OCI-LY1 (cell line): Measurements from ENCODE around the gene DIPK1C.

Experiments used
- H2AFZ ChIP-seq: fragments of 200-600 bp; sonication (generic), shearing (Covaris generic); 2 replicates; pipeline ENCODE4 v1.6.0; 2014; ENCODE audit warnings: antibody characterized with exemption, mild to moderate bottlenecking, low read length
- H3F3A ChIP-seq: fragments of 200-600 bp; sonication (generic), shearing (Covaris generic); 2 replicates; pipeline ENCODE4 v1.6.0; 2014; ENCODE audit warnings: mild to moderate bottlenecking, antibody characterized with exemption, low read length, moderate library complexity; ENCODE audit not compliant: insufficient read depth
- H3K27ac ChIP-seq: fragments of 200-600 bp; sonication (generic); 2 replicates; pipeline ENCODE4 v1.5.1; 2014; ENCODE audit warnings: low read length, mixed run types, mild to moderate bottlenecking, low read depth; ENCODE audit not compliant: poor library complexity, severe bottlenecking
- H3K27me3 ChIP-seq: fragments of 200-600 bp; sonication (generic); 2 replicates; pipeline ENCODE4 v1.6.0; 2014; ENCODE audit warnings: antibody characterized with exemption, mild to moderate bottlenecking, low read length, moderate library complexity; ENCODE audit not compliant: insufficient read depth
- H3K36me3 ChIP-seq: fragments of 200-600 bp; sonication (generic); 2 replicates; pipeline ENCODE4 v1.6.1; 2014; ENCODE audit warnings: mild to moderate bottlenecking, antibody characterized with exemption, low read length, moderate library complexity, mixed read lengths; ENCODE audit not compliant: insufficient read depth
- H3K4me1 ChIP-seq: fragments of 200-600 bp; sonication (generic); 2 replicates; pipeline ENCODE4 v1.5.1; 2014; ENCODE audit warnings: mild to moderate bottlenecking, low read length, moderate library complexity; ENCODE audit not compliant: insufficient read depth, severe bottlenecking
- H3K4me2 ChIP-seq: fragments of 200-600 bp; sonication (generic), shearing (Covaris generic); 2 replicates; pipeline ENCODE4 v1.6.1; 2014; ENCODE audit warnings: low read length
- H3K4me3 ChIP-seq: fragments of 200-600 bp; sonication (generic); 2 replicates; pipeline ENCODE4 v1.5.1; 2014; ENCODE audit warnings: low read length, low read depth, mild to moderate bottlenecking, mixed read lengths; ENCODE audit not compliant: poor library complexity, severe bottlenecking
- H3K79me2 ChIP-seq: fragments of 200-600 bp; shearing (Covaris generic); 2 replicates; pipeline ENCODE4 v1.6.1; 2016; ENCODE audit warnings: mixed run types, low read length, mixed read lengths; ENCODE audit not compliant: insufficient read depth
- H3K9ac ChIP-seq: fragments of 200-600 bp; sonication (generic), shearing (Covaris generic); 2 replicates; pipeline ENCODE4 v1.6.1; 2014; ENCODE audit warnings: mild to moderate bottlenecking, low read length, mixed read lengths
- H3K9me2 ChIP-seq: fragments of 200-600 bp; sonication (generic), shearing (Covaris generic); 2 replicates; pipeline ENCODE4 v1.6.1; 2014; ENCODE audit warnings: low read depth, mild to moderate bottlenecking, low read length, mixed read lengths
- H3K9me3 ChIP-seq: fragments of 200-600 bp; shearing (Covaris generic); 2 replicates; pipeline ENCODE4 v1.6.1; 2014; ENCODE audit warnings: low read length, mixed read lengths
- H4K20me1 ChIP-seq: fragments of 200-600 bp; sonication (generic), shearing (Covaris generic); 2 replicates; pipeline ENCODE4 v1.6.0; 2016; ENCODE audit warnings: mild to moderate bottlenecking, low read length; ENCODE audit not compliant: insufficient read depth
- CTCF ChIP-seq: fragments of 200-600 bp; sonication (generic), shearing (Covaris generic); IDR thresholded peaks from 2 replicates; pipeline ENCODE4 v1.5.1; 2017; ENCODE audit warnings: mild to moderate bottlenecking, antibody characterized with exemption, low read length, moderate library complexity, mixed read lengths
- EZH2 ChIP-seq: fragments of 200-600 bp; sonication (generic), shearing (Covaris generic); IDR thresholded peaks from 2 replicates; pipeline ENCODE4 v1.8.0; 2017; ENCODE audit warnings: borderline replicate concordance, mixed run types, mild to moderate bottlenecking, antibody characterized with exemption, low read length, moderate library complexity, mixed read lengths

The DIPK1C gene

GRCh38 chr18:74480149-74480651, 23.1 kb upstream of the DIPK1C start:
- H3K27ac ChIP-seq: no peak overlapping the region
- no peaks in the 10 kb centered on the region for H3F3A ChIP-seq
- no peaks in the 10 kb centered on the region for H3K36me3 ChIP-seq
- no peaks in the 10 kb centered on the region for H3K9me3 ChIP-seq
- H3K9me2 ChIP-seq: no peaks in the 10 kb centered on the region
- no peak overlapping the region for H2AFZ ChIP-seq
- no peak overlapping the region for H3K4me3 ChIP-seq
- H4K20me1 ChIP-seq: no peaks in the 10 kb centered on the region
- H3K4me2 ChIP-seq: no peak overlapping the region
- H3K27me3 ChIP-seq: no peaks in the 10 kb centered on the region
- H3K4me1 ChIP-seq: no peaks in the 10 kb centered on the region
- H3K9ac ChIP-seq: no peak overlapping the region
- no peak for TF ChIP-seq EZH2
- no peak for TF ChIP-seq CTCF
- no peaks in the 10 kb centered on the region for H3K79me2 ChIP-seq

- H3K4me1 ChIP-seq: no peaks in the 10 kb centered on the region
- no peaks in the 10 kb centered on the region for H3K9me2 ChIP-seq
- no peaks in the 10 kb centered on the region for H3K79me2 ChIP-seq
- H3K4me3 ChIP-seq: no peak overlapping the region
- no peak overlapping the region for H2AFZ ChIP-seq
- H4K20me1 ChIP-seq: no peaks in the 10 kb centered on the region
- no peaks in the 10 kb centered on the region for H3K27me3 ChIP-seq
- no peaks in the 10 kb centered on the region for H3K36me3 ChIP-seq
- no peak overlapping the region for H3K9ac ChIP-seq
- no peak overlapping the region for H3K4me2 ChIP-seq
- H3F3A ChIP-seq: no peaks in the 10 kb centered on the region
- TF ChIP-seq EZH2 (no peak), CTCF (no peak)
- no peak overlapping the region for H3K27ac ChIP-seq
- H3K9me3 ChIP-seq: no peaks in the 10 kb centered on the region
Observed at GRCh38 chr18:74479486-74480148, 22.5 kb upstream of the DIPK1C start.

GRCh38 chr18:74478880-74479279, 21.8 kb upstream of the DIPK1C start:
- Histone ChIP-seq H3K9me3 (no peaks in the 10 kb centered on the region), H3K36me3 (no peaks in the 10 kb centered on the region), H3K27me3 (no peaks in the 10 kb centered on the region), H4K20me1 (no peaks in the 10 kb centered on the region), H3K4me1 (no peaks in the 10 kb centered on the region), H3K79me2 (no peaks in the 10 kb centered on the region), H3K9me2 (no peaks in the 10 kb centered on the region), H3K27ac (no peak overlapping the region), H2AFZ (no peak overlapping the region), H3K4me2 (no peak overlapping the region), H3F3A (no peaks in the 10 kb centered on the region), H3K4me3 (no peak overlapping the region), H3K9ac (no peak overlapping the region)
- TF ChIP-seq EZH2: no peak
- no peak for TF ChIP-seq CTCF
